ENCODE results near the gene CACNA1H. TPM values are rescaled to one million over a fixed set of nuclear protein-coding genes. Genes with fewer than 3 reads are reported as not detected.

The CACNA1H gene
- total RNA-seq, 1 experiment from 2014 or later = 24.3 TPM

- BruUV-seq (replicated peaks) = no TSS peak
- intact Hi-C loops (cut with micrococcal nuclease) = no loop called here
- Histone ChIP-seq H3K27me3 (ENCODE audit: insufficient read depth, low read length) (no peaks in the 10 kb centered on the region), H3K4me3 (replicated peaks in 1 of 2; ENCODE audit: low read depth in 1 of 2, low read length in 2 of 2) (no peak overlapping the region), H3K36me3 (ENCODE audit: control insufficient read depth in 1 of 2, insufficient read depth in 2 of 2, low read length in 2 of 2) (no peaks in the 10 kb centered on the region; a peak in 1 of 4 replicates), H3K9me3 (ENCODE audit: control insufficient read depth in 1 of 2, insufficient read depth in 1 of 2, low read depth in 1 of 2, low read length in 2 of 2) (no peaks in the 10 kb centered on the region), H3K4me1 (ENCODE audit: control insufficient read depth in 1 of 2, insufficient read depth in 2 of 2, low read length in 2 of 2) (no peaks in the 10 kb centered on the region), H4K20me1 (ENCODE audit: insufficient read depth) (no peaks in the 10 kb centered on the region), H3K9ac (ENCODE audit: low read length) (no peak overlapping the region), H3K9me2 (ENCODE audit: insufficient read depth) (no peaks in the 10 kb centered on the region), H3K4me2 (ENCODE audit: low read length) (no peak overlapping the region), H2AFZ (ENCODE audit: low read depth, low read length, poor library complexity, severe bottlenecking) (no peak overlapping the region), H3K79me2 (ENCODE audit: insufficient read depth, low read length) (no peaks in the 10 kb centered on the region), H3K27ac (ENCODE audit: low read depth, low read length) (no peak overlapping the region)
- DNase-seq (ENCODE audit: low read depth, low spot score) = no peak
- TF ChIP-seq EGR1 (IDR thresholded peaks at IDR 0.05; ENCODE audit: low read depth) = no peak
- no peak for TF ChIP-seq POLR2AphosphoS5 (IDR thresholded peaks at IDR 0.05; ENCODE audit: low read depth, low read length)
- TF ChIP-seq SRF (IDR thresholded peaks at IDR 0.05; ENCODE audit: low read depth) = no peak
- POLR2A ChIA-PET = no interaction called here
- no peak for ATAC-seq
- CTCF ChIA-PET = no interaction called here
- RAD21 ChIA-PET (ENCODE audit: low non-redundant PET in 1 of 2, low total read pairs in 2 of 2, uncharacterized antibody in 2 of 2, unreplicated experiment in 2 of 2) = no interaction called here
These were observed 62.8 kb downstream of the CACNA1H start for GRCh38 chr16:1215574-1216295.

GRCh38 chr16:1216296-1216619 lies 63.4 kb downstream of the CACNA1H start:
- DNase-seq (ENCODE audit: low read depth, low spot score) = no peak
- no peaks in the 10 kb centered on the region for H3K9me3 ChIP-seq (ENCODE audit: control insufficient read depth in 1 of 2, insufficient read depth in 1 of 2, low read depth in 1 of 2, low read length in 2 of 2)
- ChIA-PET CTCF (no interaction called here), RAD21 (ENCODE audit: low non-redundant PET in 1 of 2, low total read pairs in 2 of 2, uncharacterized antibody in 2 of 2, unreplicated experiment in 2 of 2) (no interaction called here), POLR2A (no interaction called here)
- H2AFZ ChIP-seq (ENCODE audit: low read depth, low read length, poor library complexity, severe bottlenecking) = no peak overlapping the region
- H4K20me1 ChIP-seq (ENCODE audit: insufficient read depth) = no peaks in the 10 kb centered on the region
- H3K4me2 ChIP-seq (ENCODE audit: low read length) = no peak overlapping the region
- no peaks in the 10 kb centered on the region for H3K27me3 ChIP-seq (ENCODE audit: insufficient read depth, low read length)
- H3K9me2 ChIP-seq (ENCODE audit: insufficient read depth) = no peaks in the 10 kb centered on the region
- no peak overlapping the region for H3K4me3 ChIP-seq (replicated peaks in 1 of 2; ENCODE audit: low read depth in 1 of 2, low read length in 2 of 2)
- no peak overlapping the region for H3K27ac ChIP-seq (ENCODE audit: low read depth, low read length)
- no peak for TF ChIP-seq EZH2 (IDR thresholded peaks at IDR 0.05)
- no peak overlapping the region for H3K9ac ChIP-seq (ENCODE audit: low read length)
- no peaks in the 10 kb centered on the region for H3K79me2 ChIP-seq (ENCODE audit: insufficient read depth, low read length)
- no peaks in the 10 kb centered on the region; a peak in 1 of 4 replicates for H3K36me3 ChIP-seq (ENCODE audit: control insufficient read depth in 1 of 2, insufficient read depth in 2 of 2, low read length in 2 of 2)
- BruUV-seq (replicated peaks) = no TSS peak
- no peak for ATAC-seq
- no peaks in the 10 kb centered on the region for H3K4me1 ChIP-seq (ENCODE audit: control insufficient read depth in 1 of 2, insufficient read depth in 2 of 2, low read length in 2 of 2)
- intact Hi-C loops (cut with micrococcal nuclease) = no loop called here
